Thymus (tissue), 11 donors: ENCODE measurements around the gene BLCAP. TPM values are rescaled to one million over a fixed set of nuclear protein-coding genes. Genes with fewer than 3 reads are reported as not detected.
"Not testable (repeated sequence)": the region's sequence is repeated elsewhere in the genome, so short reads cannot be mapped to it uniquely, and the experiment has no call there.

ENCODE experiments used
- DNase-seq, 9 donors: peaks; one replicate each; pipeline ENCODE4 v3.0.0-alpha.2; 2013; ENCODE audit warnings: low spot score in 9 of 9, low read depth in 6 of 9, missing footprints in 1 of 9
- H3K27ac ChIP-seq, 2 donors: one replicate each; pipeline ENCODE4 v1.5.1; 2013; ENCODE audit warnings: control low read depth in 1 of 2, low read depth in 1 of 2, low read length in 1 of 2, mild to moderate bottlenecking in 1 of 2, moderate library complexity in 1 of 2
- H3K27me3 ChIP-seq, 2 donors: one replicate each; pipeline ENCODE4 v1.5.1; 2013; ENCODE audit warnings: low read length in 1 of 2; ENCODE audit not compliant: control insufficient read depth in 2 of 2, insufficient read depth in 1 of 2
- H3K36me3 ChIP-seq, 2 donors: one replicate each; pipeline ENCODE4 v1.5.1; 2013; ENCODE audit warnings: low read length in 1 of 2, mild to moderate bottlenecking in 1 of 2, moderate library complexity in 1 of 2; ENCODE audit not compliant: control insufficient read depth in 2 of 2, insufficient read depth in 2 of 2
- H3K4me1 ChIP-seq, 2 donors: one replicate each; pipeline ENCODE4 v1.5.1; 2013; ENCODE audit warnings: low read length in 2 of 2; ENCODE audit not compliant: control insufficient read depth in 2 of 2, insufficient read depth in 2 of 2
- H3K4me3 ChIP-seq, 2 donors: one replicate each; pipeline ENCODE4 v1.5.1; 2013; ENCODE audit warnings: low read length in 2 of 2, control low read depth in 1 of 2, mild to moderate bottlenecking in 1 of 2
- H3K9me3 ChIP-seq, 2 donors: one replicate each; pipeline ENCODE4 v1.5.1; 2013; ENCODE audit warnings: low read length in 1 of 2, mild to moderate bottlenecking in 1 of 2; ENCODE audit not compliant: control insufficient read depth in 2 of 2, insufficient read depth in 1 of 2
- WGBS: extraction: QIAGEN DNeasy Blood & Tissue Kit; methylation state at CpG from one replicate; pipeline ENCODE4 v1.1.7; 2013; 5-methylcytosine and 5-hydroxymethylcytosine counted together
- polyA plus RNA-seq: library from polyadenylated mRNA; stranded (reverse); fragments of 200-250 nt; gene quantifications from one replicate; pipeline ENCODE4 v1.2.3, GENCODE V29; 2013
- total RNA-seq: library from RNA; stranded (reverse); fragments of 120-200 nt; gene quantifications from one replicate; pipeline ENCODE4 v1.2.4, GENCODE V29; 2013
- donor health status: healthy.

Gene BLCAP
- total and polyA plus RNA-seq, 2 donors, result 28.4 to 95.9 TPM

GRCh38 chr20:37486209-37486608 is 41.5 kb downstream of the BLCAP start:
- not testable (repeated sequence) for H3K9me3 ChIP-seq, DNase-seq, H3K4me3 ChIP-seq, H3K36me3 ChIP-seq, H3K27ac ChIP-seq, H3K27me3 ChIP-seq, H3K4me1 ChIP-seq
- WGBS, result 100% methylated on average over 1 of the region's 1 CpG

- Histone ChIP-seq H3K36me3 (no peaks in the 10 kb centered on the region), H3K27ac (no peak overlapping the region), H3K4me1 (no peaks in the 10 kb centered on the region), H3K4me3 (no peak overlapping the region), H3K9me3 (no peaks in the 10 kb centered on the region), H3K27me3 (no peaks in the 10 kb centered on the region)
- DNase-seq, result no peak
- WGBS, result 81% methylated on average over 3 of the region's 3 CpGs
Measured at GRCh38 chr20:37484331-37484730, 43.3 kb downstream of the BLCAP start.

GRCh38 chr20:37481610-37482009 is 46.1 kb downstream of the BLCAP start:
- no peak overlapping the region for H3K27ac ChIP-seq
- peaks cover 0 to 4% of the 10 kb centered on the region in 2 donors for H3K27me3 ChIP-seq
- no peaks in the 10 kb centered on the region for H3K9me3 ChIP-seq
- WGBS, result 94% methylated on average over 5 of the region's 5 CpGs
- no peaks in the 10 kb centered on the region for H3K4me1 ChIP-seq
- H3K4me3 ChIP-seq, result no peak overlapping the region
- no peaks in the 10 kb centered on the region for H3K36me3 ChIP-seq
- no peak for DNase-seq

- Histone ChIP-seq H3K9me3 (no peaks in the 10 kb centered on the region), H3K4me3 (no peak overlapping the region), H3K27me3 (peaks cover 0 to 4% of the 10 kb centered on the region in 2 donors), H3K36me3 (no peaks in the 10 kb centered on the region), H3K4me1 (no peaks in the 10 kb centered on the region), H3K27ac (no peak overlapping the region)
- no peak for DNase-seq
- WGBS, result 98% methylated on average over 1 of the region's 1 CpG
Measured at GRCh38 chr20:37480919-37481318, 46.8 kb downstream of the BLCAP start.

- no peaks in the 10 kb centered on the region for H3K9me3 ChIP-seq
- WGBS, result 93% methylated on average over 9 of the region's 9 CpGs
- no peak overlapping the region for H3K4me3 ChIP-seq
- DNase-seq, result no peak
- H3K4me1 ChIP-seq, result no peaks in the 10 kb centered on the region
- H3K27ac ChIP-seq, result no peak overlapping the region
- H3K36me3 ChIP-seq, result no peaks in the 10 kb centered on the region
- peaks cover 0 to 7% of the 10 kb centered on the region in 2 donors for H3K27me3 ChIP-seq
Measured at GRCh38 chr20:37479925-37480691, 47.6 kb downstream of the BLCAP start.

GRCh38 chr20:37479266-37479665 is 48.4 kb downstream of the BLCAP start:
- Histone ChIP-seq H3K9me3 (no peaks in the 10 kb centered on the region), H3K36me3 (no peaks in the 10 kb centered on the region), H3K27ac (no peak overlapping the region), H3K4me1 (no peaks in the 10 kb centered on the region), H3K27me3 (peaks cover 0 to 10% of the 10 kb centered on the region in 2 donors), H3K4me3 (no peak overlapping the region)
- no peak for DNase-seq
- 93% methylated on average over 6 of the region's 6 CpGs for WGBS

GRCh38 chr20:37477041-37477440 is 50.6 kb downstream of the BLCAP start:
- Histone ChIP-seq H3K4me3 (no peak overlapping the region), H3K4me1 (no peaks in the 10 kb centered on the region), H3K27me3 (peaks cover 0 to 11% of the 10 kb centered on the region in 2 donors), H3K27ac (no peak overlapping the region), H3K36me3 (no peaks in the 10 kb centered on the region), H3K9me3 (no peaks in the 10 kb centered on the region)
- no peak for DNase-seq
- WGBS, result 65% methylated on average over 3 of the region's 3 CpGs

GRCh38 chr20:37475252-37475651 is 52.4 kb downstream of the BLCAP start:
- H3K36me3 ChIP-seq, result no peaks in the 10 kb centered on the region
- H3K27me3 ChIP-seq, result peaks cover 0 to 11% of the 10 kb centered on the region in 2 donors
- WGBS, result 89% methylated on average over 5 of the region's 5 CpGs
- no peak overlapping the region for H3K4me3 ChIP-seq
- no peaks in the 10 kb centered on the region for H3K4me1 ChIP-seq
- H3K9me3 ChIP-seq, result no peaks in the 10 kb centered on the region
- DNase-seq, result no peak
- H3K27ac ChIP-seq, result no peak overlapping the region

- no peak for DNase-seq
- no peak overlapping the region for H3K4me3 ChIP-seq
- peaks cover 0 to 11% of the 10 kb centered on the region in 2 donors for H3K27me3 ChIP-seq
- no peaks in the 10 kb centered on the region for H3K9me3 ChIP-seq
- H3K27ac ChIP-seq, result no peak overlapping the region
- H3K36me3 ChIP-seq, result no peaks in the 10 kb centered on the region
- no peaks in the 10 kb centered on the region for H3K4me1 ChIP-seq
- WGBS, result 90% methylated on average over 4 of the region's 4 CpGs
Measured at GRCh38 chr20:37474386-37474785, 53.3 kb downstream of the BLCAP start.
